ENCODE results near the gene MAVS.
"Not testable (repeated sequence)": the region's sequence is repeated elsewhere in the genome, so short reads cannot be mapped to it uniquely, and the experiment has no call there.

The MAVS gene

GRCh38 chr20:3889489-3890397 lies 43.1 kb downstream of the MAVS start:
- DNase-seq = no peak

GRCh38 chr20:3890398-3890751 lies 43.7 kb downstream of the MAVS start:
- DNase-seq = no peak

DNA sequence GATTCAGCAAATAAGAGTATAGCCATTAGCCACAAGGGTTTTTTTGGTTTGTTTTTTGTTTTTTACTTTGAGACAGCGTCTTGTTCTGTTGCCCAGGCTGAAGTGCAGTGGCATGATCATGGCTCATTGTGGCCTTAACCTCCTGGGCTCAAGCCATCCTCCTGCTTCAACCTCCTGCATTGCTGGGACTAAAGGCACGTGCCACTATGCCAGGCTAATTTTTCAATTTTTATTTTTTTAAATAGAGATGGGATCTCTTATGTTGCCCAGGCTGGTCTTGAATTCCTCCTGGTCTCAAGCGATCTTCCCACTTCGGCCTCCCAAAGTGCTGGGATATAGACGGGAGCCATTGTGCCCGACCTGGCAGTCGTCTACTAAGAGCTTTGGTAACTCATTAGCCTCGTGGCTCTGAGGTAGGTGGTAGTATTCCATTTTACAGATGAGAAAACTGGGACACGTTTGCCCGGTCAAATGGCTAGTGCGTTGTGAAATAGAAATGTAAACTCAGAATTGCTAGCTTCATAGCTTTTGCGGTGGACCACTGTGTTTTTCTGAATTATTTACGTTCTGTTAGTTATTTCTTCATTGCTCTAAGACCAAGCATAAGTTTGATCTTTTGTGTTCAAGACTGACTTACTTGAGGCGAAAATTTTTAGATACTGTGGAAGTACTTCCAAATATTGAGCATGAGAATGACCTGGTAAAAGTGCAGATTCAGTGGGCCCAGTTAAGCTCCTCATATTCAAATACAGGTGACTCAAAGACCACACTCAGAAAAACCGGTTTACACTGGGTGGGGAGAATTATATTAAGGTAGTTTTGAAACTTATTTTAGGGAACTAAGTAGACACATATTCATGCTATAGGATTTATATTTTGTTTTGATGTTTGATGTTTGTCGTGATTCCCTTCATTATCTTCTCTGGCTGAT lies 44.6 kb downstream of the MAVS start:
- no peak for DNase-seq

DNA sequence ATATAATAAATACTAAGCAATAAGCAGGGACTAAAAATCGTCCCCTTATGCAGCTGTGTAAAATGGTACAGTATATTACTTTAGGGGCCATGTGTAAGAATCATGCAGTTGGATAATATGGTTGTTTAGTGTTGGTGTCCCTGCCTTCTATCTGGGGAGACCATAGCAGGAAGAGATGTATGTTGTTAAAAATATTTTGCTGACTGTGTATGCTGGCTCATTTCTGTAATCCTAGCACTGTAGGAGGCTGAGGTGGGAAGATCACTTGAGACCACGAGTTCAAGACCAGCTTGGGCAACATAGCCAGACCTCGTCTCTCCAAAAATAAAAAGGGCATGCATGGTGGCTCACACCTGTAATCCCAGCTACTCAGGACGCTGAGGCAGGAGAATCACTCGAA lies 48.2 kb downstream of the MAVS start:
- DNase-seq = no peak

DNA sequence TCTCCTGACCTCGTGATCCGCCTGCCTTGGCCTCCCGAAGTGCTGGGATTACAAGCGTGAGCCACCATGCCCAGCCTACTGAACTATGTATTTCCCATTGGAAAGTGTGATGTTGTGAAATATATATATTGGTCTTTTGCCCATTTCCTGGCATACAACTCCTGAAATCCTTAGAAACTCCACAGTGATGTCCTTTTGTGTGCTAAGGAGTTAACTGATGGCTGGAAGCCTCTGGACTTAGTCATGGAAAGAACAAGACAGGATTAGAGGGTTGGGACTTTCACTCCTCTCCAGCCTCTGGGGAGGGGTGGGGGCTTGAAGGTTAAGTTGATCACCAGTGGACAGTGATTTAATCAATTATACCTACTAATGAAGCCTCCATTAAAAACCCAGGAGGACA lies 49.7 kb downstream of the MAVS start:
- no peak for DNase-seq

DNA sequence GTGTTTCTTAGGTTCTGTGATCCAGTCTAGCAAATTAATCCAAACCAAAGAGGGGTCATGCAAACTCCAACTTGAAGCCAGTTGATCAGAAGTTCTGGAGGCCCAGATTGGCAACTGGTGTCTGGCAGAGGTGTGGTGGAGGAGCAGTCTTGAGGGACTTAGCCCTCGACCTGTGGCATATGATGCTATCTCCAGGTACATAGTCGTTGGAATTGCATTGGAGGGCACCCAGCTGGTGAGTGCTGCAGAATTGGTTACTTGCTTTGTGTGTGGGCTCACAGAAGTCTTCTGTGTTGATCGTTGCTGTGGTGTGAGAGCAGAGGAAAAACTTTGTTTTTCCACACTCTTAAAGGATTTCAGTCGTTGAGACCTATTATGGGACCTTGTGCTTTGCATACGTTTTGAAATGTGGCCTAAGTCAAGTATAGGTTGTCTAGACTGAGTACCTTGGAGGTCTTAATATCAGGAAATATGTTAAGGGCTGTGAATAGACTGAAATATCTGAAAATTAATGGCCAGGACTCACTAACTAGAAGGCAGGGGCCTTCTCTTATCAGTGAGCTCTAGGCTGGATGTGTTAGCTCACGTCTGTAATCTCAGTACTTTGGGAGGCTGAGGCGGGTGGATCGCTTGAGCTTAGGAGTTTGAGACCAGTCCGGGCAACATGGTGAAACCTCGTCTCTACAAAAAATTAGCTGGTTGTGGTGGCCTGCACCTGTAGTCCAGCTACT lies 50.4 kb downstream of the MAVS start:
- no peak for DNase-seq

DNA sequence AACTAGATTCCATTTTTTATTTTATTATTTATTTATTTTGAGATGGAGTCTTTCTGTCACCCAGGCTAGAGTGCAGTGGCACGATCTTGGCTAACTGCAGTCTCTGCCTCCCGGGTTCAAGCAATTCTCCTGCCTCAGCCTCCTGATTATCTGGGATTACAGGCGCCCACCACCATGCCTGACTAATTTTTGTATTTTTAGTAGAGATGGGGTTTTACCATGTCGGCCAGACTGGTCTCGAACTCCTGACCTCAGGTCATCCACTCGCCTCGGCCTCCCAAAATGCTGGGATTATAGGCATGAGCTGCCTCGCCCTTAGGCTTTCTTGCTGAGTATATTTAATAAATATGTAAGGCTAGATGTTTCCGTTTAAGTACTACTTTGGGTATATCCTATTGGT lies 51.5 kb downstream of the MAVS start:
- DNase-seq = not testable (repeated sequence)

DNA sequence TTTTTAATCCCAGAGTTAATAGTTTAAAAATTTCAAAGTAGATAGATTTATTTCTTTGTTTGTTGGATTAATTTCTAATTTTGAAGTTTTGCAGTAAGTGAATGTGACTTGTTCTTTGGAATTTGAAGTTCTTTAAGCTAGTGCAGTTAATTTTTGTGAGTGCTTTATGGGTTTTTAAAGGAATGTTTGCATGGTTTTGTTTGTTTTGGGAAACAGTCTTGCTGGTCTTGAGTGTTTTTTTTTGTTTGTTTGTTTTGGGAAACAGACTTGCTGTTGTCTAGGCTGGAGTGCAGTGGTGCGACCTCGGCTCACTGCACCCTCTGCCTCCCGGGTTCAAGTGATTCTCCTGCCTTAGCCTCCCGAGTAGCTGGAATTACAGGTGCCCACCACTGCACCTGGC lies 52.0 kb downstream of the MAVS start:
- DNase-seq = no peak

GRCh38 chr20:3900187-3900604 lies 53.6 kb downstream of the MAVS start:
- DNase-seq = no peak

DNA sequence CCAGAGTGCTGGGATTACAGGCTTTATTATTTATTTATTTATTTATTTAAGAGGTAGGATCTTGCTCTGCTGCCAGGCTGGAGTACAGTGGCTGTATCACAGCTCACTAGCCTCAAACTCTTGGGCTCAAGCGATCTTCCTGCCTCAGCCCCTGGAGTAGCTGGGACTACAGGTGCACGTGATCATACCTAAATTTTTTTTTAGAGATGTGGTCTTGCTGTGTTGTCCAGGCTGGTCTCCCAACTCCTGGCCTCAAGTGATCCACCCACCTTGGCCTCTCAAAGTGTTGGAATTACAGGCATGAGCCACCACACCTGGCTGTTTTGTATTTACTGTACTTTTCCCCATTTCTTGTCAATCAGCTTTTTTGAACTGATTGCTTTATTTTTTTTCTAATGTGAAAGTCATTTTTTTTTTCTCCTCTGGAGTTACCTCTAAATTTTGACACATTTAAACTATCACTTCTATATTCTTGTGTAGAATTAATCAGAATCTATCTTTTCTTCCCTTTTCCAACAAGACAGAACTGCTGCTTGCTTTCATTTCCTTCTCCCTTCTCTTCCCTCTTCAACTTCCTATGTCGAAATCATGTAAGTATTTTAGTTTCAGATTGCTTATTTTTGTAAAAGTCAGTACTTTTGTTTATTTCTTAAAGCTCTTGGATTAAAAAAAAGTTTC lies 54.5 kb downstream of the MAVS start:
- DNase-seq = no peak

DNA sequence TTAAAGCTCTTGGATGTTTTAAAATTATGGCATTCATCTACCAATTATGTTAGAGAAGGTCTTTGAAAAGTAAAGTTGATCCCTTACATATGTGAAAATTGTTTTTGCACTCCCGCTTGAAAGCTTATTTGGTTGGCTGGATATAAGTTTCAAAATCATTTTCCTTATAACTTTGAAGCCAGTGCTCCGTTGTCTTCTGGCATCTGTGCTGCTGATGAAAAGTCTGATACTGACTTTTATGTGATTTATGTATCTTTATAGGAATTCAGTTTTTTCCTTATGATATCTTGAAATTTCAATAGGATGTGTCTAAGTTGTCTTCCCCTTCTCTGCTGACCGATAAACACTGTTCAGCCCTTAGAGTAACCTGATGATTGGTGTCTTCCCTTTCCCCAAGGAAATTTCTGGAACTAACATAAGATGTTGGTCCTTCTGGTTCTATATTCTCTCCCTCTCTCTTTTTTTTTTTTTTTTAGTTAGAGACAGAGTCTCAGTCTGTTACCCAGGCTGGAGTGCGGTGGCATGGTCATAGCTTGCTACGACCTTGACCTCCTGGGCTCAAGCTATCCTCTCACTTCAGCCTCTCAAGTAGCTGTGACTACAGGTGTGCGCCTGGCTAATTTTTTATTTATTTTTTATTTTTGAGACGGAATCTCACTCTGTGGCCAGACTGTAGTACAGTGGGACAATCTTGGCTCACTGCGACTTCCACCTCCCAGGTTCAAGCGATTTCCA lies 55.2 kb downstream of the MAVS start:
- no peak for DNase-seq

DNA sequence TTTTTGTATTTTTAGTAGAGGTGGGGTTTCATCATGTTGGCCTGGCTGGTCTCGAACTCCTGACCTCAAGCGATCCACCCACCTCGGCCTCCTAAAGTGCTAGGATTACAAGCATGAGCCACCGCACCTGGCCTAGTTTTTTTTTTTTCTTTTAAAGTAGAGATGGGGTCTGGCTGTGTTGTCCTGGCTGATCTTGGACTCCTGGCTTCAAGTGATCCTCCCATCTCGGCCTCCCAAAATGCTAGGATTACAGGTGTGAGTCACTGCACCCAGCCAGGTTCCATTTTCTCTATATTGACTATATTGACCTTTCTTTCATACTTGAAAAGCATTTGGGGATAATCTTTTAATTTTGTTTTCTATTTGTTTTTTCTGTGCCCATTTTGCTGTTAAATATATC lies 55.8 kb downstream of the MAVS start:
- no peak for DNase-seq

GRCh38 chr20:3904224-3904623 lies 57.6 kb downstream of the MAVS start:
- DNase-seq = no peak

- no peak for DNase-seq
Measured at GRCh38 chr20:3904857-3905256, 58.2 kb downstream of the MAVS start.

DNA sequence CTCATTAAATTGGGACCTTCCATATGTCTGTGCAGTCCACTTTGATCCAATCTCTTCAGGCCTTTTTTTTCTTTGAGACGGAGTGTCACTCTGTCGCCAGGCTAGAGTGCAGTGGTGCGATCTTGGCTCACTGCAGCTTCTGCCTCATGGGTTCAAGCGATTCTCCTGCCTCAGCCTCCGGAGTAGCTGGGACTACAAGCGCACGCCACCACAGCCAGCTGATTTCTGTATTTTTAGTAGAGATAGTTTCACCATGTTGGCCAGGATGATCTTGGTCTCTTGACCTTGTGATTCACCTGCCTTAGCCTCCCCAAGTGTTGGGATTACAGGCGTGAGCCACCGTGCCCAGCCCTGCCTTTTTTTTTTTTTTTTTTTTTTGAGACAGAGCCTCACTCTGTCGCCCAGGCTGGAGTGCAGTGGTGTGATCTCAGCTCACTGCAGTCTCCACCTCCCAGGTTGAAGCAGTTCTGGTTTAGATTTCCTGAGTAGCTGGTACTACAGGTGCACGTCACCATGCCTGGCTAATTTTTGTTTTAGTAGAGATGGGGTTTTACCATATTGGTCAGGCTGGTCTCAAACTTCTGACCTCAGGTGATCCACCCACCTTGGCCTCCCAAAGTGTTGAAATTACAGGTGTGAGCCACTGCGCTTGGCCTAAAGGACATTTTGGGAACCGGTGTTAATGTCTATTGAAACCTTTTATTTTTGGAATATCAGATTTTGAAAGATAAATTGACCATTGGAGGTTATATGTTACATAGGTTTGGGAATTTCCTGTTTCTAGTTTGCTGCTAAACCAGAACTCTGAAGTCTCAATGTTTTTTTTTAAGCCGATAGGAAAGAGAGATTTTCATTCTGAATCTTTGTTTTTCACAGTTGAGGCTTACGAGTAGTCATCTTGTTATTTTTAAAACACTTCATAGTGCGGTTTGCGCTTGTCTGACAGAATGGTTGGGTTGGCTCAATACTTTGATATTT lies 60.4 kb downstream of the MAVS start:
- not testable (repeated sequence) for DNase-seq

GRCh38 chr20:3908667-3909066 lies 62.0 kb downstream of the MAVS start:
- DNase-seq = no peak

DNA sequence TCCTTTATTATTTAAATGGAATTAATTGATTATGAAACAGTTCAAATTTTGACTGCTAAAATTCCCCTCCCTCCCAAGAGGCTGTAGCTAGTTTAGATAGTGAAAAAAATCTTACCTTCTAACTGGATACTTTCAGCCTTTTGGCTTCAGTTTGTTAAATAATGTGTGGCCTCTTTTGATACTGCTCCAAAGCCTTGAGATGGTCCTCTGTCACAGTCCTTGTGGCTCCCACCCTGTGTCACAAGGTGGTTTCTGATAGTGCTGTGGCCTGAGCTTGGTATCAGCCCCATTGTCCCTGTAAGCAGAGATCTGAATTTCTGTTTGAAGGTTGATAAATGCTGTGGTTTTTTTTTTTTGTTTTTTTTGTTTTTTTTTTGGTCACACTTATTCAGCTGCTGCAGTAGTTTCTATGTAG lies 63.3 kb downstream of the MAVS start:
- DNase-seq = no peak

DNA sequence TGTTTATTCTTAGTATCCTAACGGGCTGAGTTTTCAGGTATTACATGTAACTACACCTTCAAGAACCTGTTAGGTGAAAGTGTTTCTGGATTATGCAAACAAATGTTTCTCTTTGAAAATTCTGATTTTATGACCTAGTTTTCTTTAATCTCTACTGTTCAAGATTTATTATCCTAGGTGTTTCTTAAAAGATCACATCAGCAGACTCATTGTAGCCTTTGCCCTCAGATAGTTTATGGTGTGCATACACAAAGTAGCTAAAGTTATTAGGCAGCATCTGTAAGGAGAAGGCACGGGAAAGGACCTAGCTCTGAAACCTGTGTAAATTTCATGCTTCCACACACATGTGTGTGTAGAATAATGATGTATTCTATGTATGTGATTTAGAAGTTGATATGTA lies 64.2 kb downstream of the MAVS start:
- DNase-seq = no peak

- no peak for DNase-seq
Measured at GRCh38 chr20:3911956-3912355, 65.3 kb downstream of the MAVS start.

GRCh38 chr20:3914446-3914845 lies 67.8 kb downstream of the MAVS start:
- no peak for DNase-seq

DNA sequence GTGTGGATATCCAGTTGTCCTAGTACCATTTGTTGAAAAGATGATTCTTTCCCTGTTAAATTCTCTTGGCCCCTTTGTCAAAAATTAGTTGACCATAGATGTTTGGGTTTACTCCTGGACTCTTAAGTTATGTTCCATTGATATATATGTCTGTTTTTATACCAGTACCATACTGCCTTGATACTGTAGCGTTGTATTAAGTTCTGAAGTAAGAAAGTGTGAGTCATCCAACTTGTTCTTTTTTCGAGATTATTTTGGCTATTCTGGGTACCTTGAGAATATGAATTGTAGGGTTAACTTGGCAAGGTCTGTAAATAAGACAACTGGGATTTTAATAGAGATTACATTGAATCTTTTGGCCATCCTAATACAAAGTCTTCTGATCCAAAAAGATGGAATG lies 69.1 kb downstream of the MAVS start:
- DNase-seq = no peak

Data from NCI-H1048 (cell line).